GM23248 (cell line): ENCODE measurements around the gene POU2AF1. TPM values are rescaled to one million over a fixed set of nuclear protein-coding genes. Genes with fewer than 3 reads are reported as not detected.
A peak's percentile ranks its signal among the peaks of the same experiment; 100 is the strongest.

Source experiments
- DNase-seq: peaks from one replicate; pipeline ENCODE4 v3.0.0-alpha.2; 2015
- H2AFZ ChIP-seq: fragments of 200-600 bp; sonication (generic); 2 replicates; pipeline ENCODE4 v1.6.1; 2016; ENCODE audit warnings: antibody characterized with exemption
- H3F3A ChIP-seq: fragments of 200-600 bp; sonication (generic); 2 replicates; pipeline ENCODE4 v1.6.1; 2016; ENCODE audit warnings: mild to moderate bottlenecking, antibody characterized with exemption, mixed run types; ENCODE audit not compliant: insufficient read depth
- H3K27ac ChIP-seq: fragments of 200-600 bp; sonication (generic); 2 replicates; pipeline ENCODE4 v1.5.1; 2016; ENCODE audit warnings: mild to moderate bottlenecking
- H3K27me3 ChIP-seq: fragments of 200-600 bp; sonication (generic); replicated peaks from 2 replicates; pipeline ENCODE4 v1.6.1; 2016; ENCODE audit warnings: mild to moderate bottlenecking; ENCODE audit not compliant: insufficient read depth
- H3K36me3 ChIP-seq: fragments of 200-600 bp; sonication (generic); 2 replicates; pipeline ENCODE4 v1.6.1; 2016; ENCODE audit warnings: low read depth, mild to moderate bottlenecking
- H3K4me1 ChIP-seq: fragments of 200-600 bp; sonication (generic); 2 replicates; pipeline ENCODE4 v1.6.1; 2016; ENCODE audit warnings: mild to moderate bottlenecking; ENCODE audit not compliant: insufficient read depth
- H3K4me2 ChIP-seq: fragments of 200-600 bp; sonication (generic); one replicate; pipeline ENCODE4 v1.6.1; 2016; ENCODE audit warnings: mild to moderate bottlenecking; ENCODE audit not compliant: unreplicated experiment
- H3K4me3 ChIP-seq: fragments of 200-600 bp; sonication (generic); 2 replicates; pipeline ENCODE4 v1.5.1; 2016; ENCODE audit warnings: mild to moderate bottlenecking
- H3K79me2 ChIP-seq: fragments of 200-600 bp; sonication (generic); 2 replicates; pipeline ENCODE4 v1.6.1; 2016; ENCODE audit warnings: mild to moderate bottlenecking; ENCODE audit not compliant: insufficient read depth
- H3K9ac ChIP-seq: fragments of 200-600 bp; sonication (generic); 2 replicates; pipeline ENCODE4 v1.6.1; 2016; ENCODE audit warnings: mild to moderate bottlenecking
- H3K9me2 ChIP-seq: fragments of 200-600 bp; sonication (generic); 2 replicates; pipeline ENCODE4 v1.6.1; 2016; ENCODE audit warnings: mixed run types, mild to moderate bottlenecking, moderate library complexity; ENCODE audit not compliant: insufficient read depth
- H3K9me3 ChIP-seq: fragments of 200-600 bp; sonication (generic); one replicate; pipeline ENCODE4 v1.6.1; 2017; ENCODE audit warnings: low read depth
- H4K20me1 ChIP-seq: fragments of 200-600 bp; sonication (generic); 2 replicates; pipeline ENCODE4 v1.6.0; 2016; ENCODE audit not compliant: insufficient read depth
- EZH2 ChIP-seq: fragments of 200-600 bp; sonication (generic); IDR thresholded peaks from 2 replicates; pipeline ENCODE4 v1.6.1; 2018; ENCODE audit warnings: antibody characterized with exemption, mild to moderate bottlenecking; ENCODE audit not compliant: insufficient read depth, poor library complexity, severe bottlenecking
- EZH2phosphoT487 ChIP-seq: fragments of 200-600 bp; sonication (generic); IDR thresholded peaks from 2 replicates; pipeline ENCODE4 v1.6.1; 2018; ENCODE audit warnings: antibody characterized with exemption, moderate library complexity, mild to moderate bottlenecking, low read depth; ENCODE audit not compliant: insufficient read depth
- WGBS, 2 experiments: methylation state at CpG; one replicate each; pipeline ENCODE4 v1.1.6; 2015 to 2017; ENCODE audit warnings: low lambda C conversion rate in 2 of 2, low coverage in 1 of 2; ENCODE audit errors: missing lambda C conversion rate in 2 of 2; 5-methylcytosine and 5-hydroxymethylcytosine counted together
- in situ Hi-C: fragments of 300-500 bp; cut with MboI; formaldehyde crosslinking; loops from 2 replicates; pipeline ENCODE4 v1.15.0; 2020
- polyA plus RNA-seq: library from polyadenylated mRNA; unstranded; fragments of >200 nt; fragmentation: Nextera tagmentation; extraction: Ambion mirVana; gene quantifications from 2 replicates; pipeline ENCODE4 v1.2.1, GENCODE V29; 2016
- total RNA-seq: library from RNA; depleted of rRNA; stranded (reverse); fragments of >200 nt; shearing (Covaris generic); gene quantifications from 2 replicates; pipeline ENCODE4 v1.2.3, GENCODE V29; 2014

Gene POU2AF1
- total and polyA plus RNA-seq, 2 experiments from 2014 or later, result 0.11 to 0.16 TPM

GRCh38 chr11:111423250-111423615 lies 44.2 kb upstream of the POU2AF1 start:
- Histone ChIP-seq H3K4me3 (no peak overlapping the region), H3F3A (no peaks in the 10 kb centered on the region), H3K9me2 (no peaks in the 10 kb centered on the region), H3K4me1 (no peaks in the 10 kb centered on the region), H3K4me2 (no peak overlapping the region), H2AFZ (no peak overlapping the region), H3K9me3 (no peaks in the 10 kb centered on the region), H4K20me1 (no peaks in the 10 kb centered on the region), H3K9ac (no peak overlapping the region), H3K36me3 (no peaks in the 10 kb centered on the region), H3K79me2 (no peaks in the 10 kb centered on the region), H3K27ac (no peak overlapping the region), H3K27me3 (peaks cover 8% of the 10 kb centered on the region; the same call in 1 of the 2 replicates)
- no peak for DNase-seq
- no peak for TF ChIP-seq EZH2phosphoT487
- no peak for TF ChIP-seq EZH2
- 10 to 24% methylated on average over 1 of the region's 1 CpG for WGBS, 2 experiments
- in situ Hi-C loops, result no loop called here

DNA sequence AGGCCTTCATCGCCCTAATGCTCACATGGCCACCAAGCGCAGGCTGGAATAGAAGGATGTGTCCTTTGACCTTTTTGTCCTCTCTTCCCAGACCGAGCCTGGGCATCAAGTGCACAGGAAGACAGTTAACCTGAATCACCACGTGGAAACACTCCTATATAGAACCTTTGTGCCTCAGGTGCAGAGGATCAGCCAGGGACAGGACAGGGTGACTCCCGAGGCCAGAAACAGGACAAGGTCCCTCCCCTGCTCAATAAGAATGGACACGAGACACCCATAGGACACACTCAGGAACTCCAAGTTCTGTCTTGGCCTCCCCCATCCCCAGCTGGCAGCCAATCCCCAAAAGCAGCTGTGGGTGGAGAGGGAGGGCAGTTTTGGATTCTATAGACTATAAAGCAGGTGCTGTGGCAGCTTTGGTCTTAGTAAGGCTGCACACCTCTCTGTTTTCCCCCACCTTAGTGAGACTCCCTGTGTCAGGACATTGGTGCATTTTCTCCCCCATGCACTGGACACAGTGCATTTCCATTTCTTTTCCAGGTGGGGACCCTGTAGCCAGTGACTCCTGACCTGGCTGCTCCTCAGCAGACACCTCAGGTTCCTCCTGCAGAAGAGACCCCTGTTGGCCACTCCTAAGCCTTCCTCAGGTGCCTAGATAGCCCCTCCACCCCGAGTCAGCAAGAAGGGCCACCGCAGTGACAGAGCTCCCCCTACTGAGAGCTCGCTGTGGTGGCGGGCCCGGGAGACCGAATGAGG lies 43.6 kb upstream of the POU2AF1 start:
- Histone ChIP-seq H3K4me1 (no peaks in the 10 kb centered on the region), H3K79me2 (no peaks in the 10 kb centered on the region)
- no peak for TF ChIP-seq EZH2phosphoT487
- no peak for TF ChIP-seq EZH2

GRCh38 chr11:111421251-111421650 lies 42.2 kb upstream of the POU2AF1 start:
- 83 to 84% methylated on average over 5 of the region's 5 CpGs for WGBS, 2 experiments
- in situ Hi-C loops, result no loop called here

More for the DNA sequence above, 43.6 kb upstream of the POU2AF1 start:
- no peak overlapping the region for H3K4me2 ChIP-seq
- peak; percentile 62 for DNase-seq
- peaks cover 8% of the 10 kb centered on the region; the same call in 1 of the 2 replicates for H3K27me3 ChIP-seq
- H3K27ac ChIP-seq, result no peak overlapping the region
- no peaks in the 10 kb centered on the region for H3K36me3 ChIP-seq
- in situ Hi-C loops, result no loop called here
- no peaks in the 10 kb centered on the region for H3K9me2 ChIP-seq
- no peak overlapping the region for H3K4me3 ChIP-seq
- H3K9me3 ChIP-seq, result no peaks in the 10 kb centered on the region
- H3K9ac ChIP-seq, result no peak overlapping the region
- no peaks in the 10 kb centered on the region for H3F3A ChIP-seq
- H2AFZ ChIP-seq, result no peak overlapping the region
- no peaks in the 10 kb centered on the region for H4K20me1 ChIP-seq
- 44 to 45% methylated on average over 12 of the region's 12 CpGs for WGBS, 2 experiments

DNA sequence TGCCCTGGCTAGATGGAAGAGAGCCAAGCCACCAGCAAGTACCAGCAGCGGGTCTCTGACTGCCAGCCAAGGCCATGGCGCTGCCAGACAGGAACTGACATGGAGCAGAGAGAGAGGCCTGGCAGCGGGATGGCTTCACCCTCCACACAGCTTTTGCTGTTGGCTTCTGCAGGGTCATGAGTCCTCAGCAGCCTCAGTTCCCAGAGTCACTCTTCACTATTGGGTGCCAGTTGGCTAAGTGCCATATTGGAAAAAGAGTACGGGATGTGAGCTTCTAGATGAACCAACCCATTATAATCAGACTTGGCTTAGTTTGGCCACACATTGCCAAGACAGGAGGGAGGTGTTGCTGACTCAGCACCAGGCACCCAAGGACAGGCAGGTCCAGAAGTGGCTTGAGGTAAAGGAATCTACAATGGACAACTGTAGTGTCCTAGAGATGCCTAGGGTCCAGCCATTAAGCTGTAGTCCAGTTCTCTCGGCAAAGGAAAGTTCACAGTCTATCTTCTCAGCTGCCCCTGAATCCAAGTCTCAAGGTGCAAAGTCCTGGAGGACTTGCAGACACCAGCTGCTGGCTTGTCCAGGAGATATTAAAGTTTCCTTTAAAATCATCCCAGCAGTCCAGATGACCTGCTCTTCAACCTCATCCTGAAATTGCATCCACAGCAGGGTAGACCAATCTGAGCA lies 40.7 kb upstream of the POU2AF1 start:
- no peaks in the 10 kb centered on the region for H3K4me1 ChIP-seq
- 46 to 53% methylated on average over 5 of the region's 5 CpGs for WGBS, 2 experiments
- no peak for TF ChIP-seq EZH2
- TF ChIP-seq EZH2phosphoT487, result no peak
- H3F3A ChIP-seq, result no peaks in the 10 kb centered on the region
- no peaks in the 10 kb centered on the region for H3K79me2 ChIP-seq
- H3K4me2 ChIP-seq, result no peak overlapping the region
- H3K4me3 ChIP-seq, result no peak overlapping the region
- H3K27me3 ChIP-seq, result peaks cover 13% of the 10 kb centered on the region; the same call in 1 of the 2 replicates
- H3K9me2 ChIP-seq, result no peaks in the 10 kb centered on the region
- H3K9me3 ChIP-seq, result no peaks in the 10 kb centered on the region
- no peak overlapping the region for H3K9ac ChIP-seq
- in situ Hi-C loops, result no loop called here
- DNase-seq, result no peak
- no peak overlapping the region for H2AFZ ChIP-seq
- no peak overlapping the region for H3K27ac ChIP-seq
- no peaks in the 10 kb centered on the region for H3K36me3 ChIP-seq
- H4K20me1 ChIP-seq, result no peaks in the 10 kb centered on the region

More at GRCh38 chr11:111421251-111421650, 42.2 kb upstream of the POU2AF1 start:
- no peak overlapping the region for H3K27ac ChIP-seq
- no peaks in the 10 kb centered on the region for H3K36me3 ChIP-seq
- no peaks in the 10 kb centered on the region for H3F3A ChIP-seq
- H2AFZ ChIP-seq, result no peak overlapping the region
- no peaks in the 10 kb centered on the region for H4K20me1 ChIP-seq
- H3K4me3 ChIP-seq, result no peak overlapping the region
- no peak overlapping the region for H3K9ac ChIP-seq
- H3K27me3 ChIP-seq, result peaks cover 11% of the 10 kb centered on the region; the same call in 1 of the 2 replicates
- H3K4me2 ChIP-seq, result no peak overlapping the region
- no peaks in the 10 kb centered on the region for H3K79me2 ChIP-seq
- H3K9me2 ChIP-seq, result no peaks in the 10 kb centered on the region
- no peaks in the 10 kb centered on the region for H3K9me3 ChIP-seq
- TF ChIP-seq EZH2 (no peak), EZH2phosphoT487 (no peak)
- no peak for DNase-seq
- no peaks in the 10 kb centered on the region for H3K4me1 ChIP-seq
